GM11168 (cell line): ENCODE results near the gene SLC25A41.
"Not testable (repeated sequence)": the region's sequence is repeated elsewhere in the genome, so short reads cannot be mapped to it uniquely, and the experiment has no call there.

Experiments used
- in situ Hi-C: fragments of 300-500 bp; cut with MboI; formaldehyde crosslinking; loops from one replicate; pipeline ENCODE4 v1.12.0; 2022; ENCODE audit warnings: low sequenced_read_pairs; ENCODE audit not compliant: unreplicated experiment

SLC25A41 gene

DNA sequence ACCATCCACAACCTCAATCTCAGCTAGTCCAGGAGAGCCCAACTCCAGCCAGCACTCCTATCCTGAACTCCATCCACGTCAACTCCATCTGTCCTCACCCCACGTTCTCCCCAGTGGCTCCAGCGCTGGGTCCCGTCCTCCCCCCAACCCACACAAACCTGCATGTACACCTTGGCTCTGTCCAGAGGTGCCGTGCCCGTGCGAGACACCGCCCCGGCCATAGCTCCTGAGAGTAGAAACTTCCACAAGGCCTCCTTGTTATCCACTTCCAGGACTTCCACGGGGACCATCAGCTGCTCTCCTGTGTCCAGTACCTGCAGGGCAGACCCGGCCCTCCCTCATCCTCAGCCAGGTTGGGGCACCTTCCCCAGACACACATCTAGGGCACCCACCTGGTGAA lies 1.7 kb downstream of the SLC25A41 start:
- in situ Hi-C loops: no loop called here

DNA sequence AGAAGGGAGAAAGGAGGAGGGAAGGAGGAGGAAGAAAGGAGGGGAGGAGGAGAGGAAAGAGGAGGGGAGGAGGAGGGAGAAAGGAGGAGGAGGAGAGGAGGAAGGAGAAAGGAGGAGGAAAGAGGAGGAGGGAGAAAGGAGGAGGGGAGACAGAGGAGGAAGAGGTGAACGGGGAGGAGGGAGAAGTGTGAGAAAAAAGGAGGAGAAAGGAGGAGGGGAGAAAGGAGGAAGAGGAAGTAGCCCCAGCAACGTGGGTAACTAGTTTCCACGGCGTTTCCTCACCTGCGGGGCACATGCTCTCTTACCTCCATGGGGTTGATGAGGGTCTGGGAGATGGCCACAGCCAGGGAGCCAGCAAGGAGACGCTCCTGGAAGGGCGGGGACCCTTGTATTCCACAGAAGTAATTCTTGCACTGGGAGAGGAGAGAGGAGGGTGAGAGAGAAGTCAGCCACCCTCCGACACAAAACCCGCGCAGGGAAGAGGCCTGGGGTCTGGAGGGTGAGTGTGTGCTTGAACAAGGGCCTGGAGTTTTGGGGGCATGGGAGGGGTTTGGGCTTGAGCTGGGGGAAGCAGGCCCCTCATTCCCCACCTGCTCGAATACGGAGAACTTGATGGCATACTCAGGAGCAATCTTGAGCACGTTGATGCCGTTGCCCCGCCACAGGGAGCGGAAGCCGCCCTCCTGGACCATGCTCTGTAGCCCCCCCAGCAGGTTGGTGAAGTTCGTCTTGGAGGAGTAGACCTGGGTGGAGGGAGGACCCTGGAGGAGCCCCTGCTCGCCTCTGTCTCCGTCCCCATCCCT lies 3.9 kb downstream of the SLC25A41 start:
- in situ Hi-C loops: no loop called here

DNA sequence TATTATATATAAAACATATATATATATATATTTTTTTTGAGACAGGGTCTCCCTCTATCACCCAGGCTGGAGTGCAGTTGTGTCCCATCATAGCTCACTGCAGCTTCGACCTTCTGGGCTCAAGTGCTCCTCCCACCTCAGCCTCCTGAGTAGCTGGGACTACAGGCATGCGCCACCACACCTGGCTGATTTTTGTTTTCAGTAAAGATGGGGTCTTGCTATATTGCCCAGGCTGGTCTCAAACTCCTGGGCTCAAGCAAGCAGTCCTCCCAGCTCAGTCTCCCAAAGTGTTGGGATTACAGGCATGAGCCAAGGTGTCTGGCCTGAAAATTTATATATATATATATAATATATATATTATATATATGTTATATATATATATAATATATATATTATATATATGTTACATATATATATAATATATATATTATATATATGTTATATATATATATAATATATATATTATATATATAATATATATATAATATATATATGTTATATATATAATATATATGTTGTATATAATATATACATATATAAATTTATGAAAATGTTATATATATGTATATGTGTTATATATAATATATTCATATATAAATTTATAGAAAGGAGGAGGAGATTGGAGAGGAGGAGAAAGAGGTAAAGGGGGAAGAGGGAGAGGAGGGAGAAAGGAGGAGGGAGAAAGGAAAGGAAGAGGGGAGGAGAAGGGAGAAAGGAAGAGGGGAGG lies 4.7 kb downstream of the SLC25A41 start:
- in situ Hi-C loops: not testable (repeated sequence)

DNA sequence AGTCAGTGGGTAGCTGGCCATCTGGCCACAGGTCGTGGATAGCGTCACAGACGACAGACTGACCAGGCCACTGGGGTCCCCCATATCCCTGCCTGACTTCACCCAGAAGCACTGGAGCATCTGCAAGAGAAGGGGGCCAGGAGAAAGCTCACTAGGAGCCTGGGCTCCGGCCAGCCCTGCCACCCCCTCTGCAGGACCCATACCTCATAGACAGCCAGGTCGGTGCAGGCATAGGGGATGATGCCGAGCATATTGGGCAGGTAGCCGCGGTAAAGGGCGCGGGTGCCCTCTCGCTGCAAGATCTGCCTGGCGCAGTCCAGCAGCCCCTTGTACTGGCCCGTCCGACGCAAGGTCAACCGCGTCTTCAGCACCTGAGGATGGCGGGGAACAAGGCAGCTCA lies 6.4 kb downstream of the SLC25A41 start:
- in situ Hi-C loops: no loop called here

DNA sequence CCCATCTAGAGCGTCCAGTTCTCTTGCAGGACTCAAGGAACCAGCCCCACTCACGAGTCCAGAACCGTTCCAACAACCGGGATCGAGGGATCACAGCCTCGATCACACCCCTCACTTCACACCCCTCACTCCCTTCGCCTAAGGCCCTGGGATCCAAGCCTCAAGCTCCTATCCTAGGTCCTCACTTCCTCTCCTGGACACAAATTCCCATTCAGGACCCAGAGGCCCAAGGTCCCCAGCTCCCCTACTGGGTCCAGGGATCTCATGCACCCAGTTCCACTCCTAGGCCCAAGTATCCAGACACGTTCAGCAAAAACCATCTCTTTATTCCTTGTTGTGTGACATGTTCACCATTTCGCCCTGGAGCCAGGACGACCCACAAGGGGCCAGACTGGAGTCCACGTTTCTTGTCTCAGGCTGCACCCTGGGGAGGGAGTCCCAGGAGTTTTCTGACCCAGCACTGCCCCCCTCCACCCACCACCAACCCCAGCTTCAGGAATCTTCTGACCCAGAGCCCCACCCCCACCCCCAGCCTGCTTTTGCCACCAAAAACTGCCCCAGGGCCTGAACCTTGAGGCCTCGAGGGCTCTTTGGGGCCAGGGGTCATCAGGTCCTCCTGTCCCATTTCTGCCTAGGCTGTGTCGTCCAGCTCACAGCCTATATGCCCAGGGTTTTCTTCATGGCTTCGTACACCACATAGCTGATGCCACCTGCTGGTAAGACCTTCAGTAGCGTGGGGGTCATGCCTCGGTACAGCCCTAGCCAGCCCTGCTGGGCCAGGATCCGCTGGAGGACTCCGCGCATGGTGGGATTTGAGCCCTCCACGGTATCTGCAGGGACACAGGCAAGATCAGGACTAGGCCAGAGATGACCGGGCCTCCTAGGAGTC lies 7.6 kb downstream of the SLC25A41 start:
- in situ Hi-C loops: no loop called here

DNA sequence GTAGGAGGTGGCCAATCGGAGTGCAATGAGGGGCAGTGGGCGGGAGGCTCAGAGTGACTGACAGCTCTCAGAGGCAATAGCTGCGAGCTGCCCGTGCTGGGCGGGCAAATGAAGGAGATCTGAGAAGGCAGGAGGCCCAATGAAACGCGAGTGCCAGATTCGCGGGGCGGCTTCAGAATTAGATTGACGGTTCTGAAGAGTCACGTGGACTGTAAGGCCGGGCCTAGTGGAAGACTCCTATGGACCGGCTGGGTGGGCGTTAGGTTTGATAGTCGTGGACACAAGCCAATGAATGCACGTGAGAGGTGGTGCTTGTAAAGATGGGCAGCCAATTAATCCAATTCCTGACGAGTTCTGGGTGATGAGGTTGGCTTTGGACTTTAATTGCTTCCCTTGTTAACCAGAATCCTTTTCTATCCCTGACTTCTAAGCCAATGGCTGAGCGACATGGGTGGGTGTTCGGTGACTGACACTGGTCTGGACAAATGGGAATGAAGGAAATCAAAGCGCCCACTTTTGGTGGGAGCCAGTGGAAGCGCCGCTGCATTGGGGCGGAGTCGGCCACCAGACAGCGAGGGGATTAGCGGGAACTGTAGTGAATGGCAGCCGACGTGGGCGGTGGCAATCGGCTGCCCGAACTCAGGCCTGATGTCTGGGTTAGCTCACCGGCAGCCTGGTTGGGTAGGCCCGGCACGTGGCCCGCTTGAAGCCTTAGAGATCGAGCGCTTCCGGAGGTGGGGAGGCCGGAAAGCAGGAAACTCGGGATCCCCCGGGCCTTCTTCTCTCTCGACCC lies 8.4 kb downstream of the SLC25A41 start:
- in situ Hi-C loops: no loop called here

DNA sequence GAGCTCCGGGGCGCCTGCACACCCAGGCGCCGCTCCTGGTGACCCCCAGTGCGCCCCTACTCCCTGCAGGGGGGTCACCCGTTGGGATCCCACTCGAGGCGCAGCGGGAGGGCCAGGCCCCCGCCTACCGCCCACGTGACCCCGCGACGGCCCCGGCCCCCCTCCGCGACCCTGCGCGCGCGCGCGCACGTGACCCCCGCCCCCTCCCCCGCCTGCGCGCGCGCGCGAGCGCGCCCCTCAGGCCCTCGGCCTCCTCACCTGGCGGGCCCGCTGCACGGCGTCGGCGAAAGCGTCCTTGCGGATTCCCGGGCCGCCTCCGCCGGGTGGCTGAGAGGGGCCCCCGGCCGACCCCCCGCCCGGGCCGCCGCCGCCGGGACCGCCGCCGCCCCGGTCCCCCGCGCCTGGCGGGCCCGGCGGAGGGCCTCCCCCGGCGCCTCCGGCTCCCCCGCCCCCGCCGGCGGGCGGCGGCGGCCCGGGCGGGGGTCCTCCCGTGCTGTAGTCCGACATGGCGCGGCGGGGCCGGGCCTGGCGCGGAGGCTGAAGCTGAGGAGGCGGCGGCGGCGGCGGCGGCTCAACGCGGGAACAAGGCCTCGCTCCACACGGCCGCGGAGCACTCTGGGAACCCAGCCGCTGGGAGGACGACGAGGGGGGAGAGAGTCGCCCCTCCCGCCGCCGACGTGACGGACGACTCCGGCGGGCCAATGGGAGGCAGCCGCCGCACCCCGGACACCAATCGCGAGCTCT lies 9.2 kb downstream of the SLC25A41 start, which contains the start of gene KHSRP:
TSS of gene KHSRP (minus strand) at position 617 of the 744 bp plus-strand sequence. CDS start at position 507, 110 bp downstream.
- in situ Hi-C loops: no loop called here

DNA sequence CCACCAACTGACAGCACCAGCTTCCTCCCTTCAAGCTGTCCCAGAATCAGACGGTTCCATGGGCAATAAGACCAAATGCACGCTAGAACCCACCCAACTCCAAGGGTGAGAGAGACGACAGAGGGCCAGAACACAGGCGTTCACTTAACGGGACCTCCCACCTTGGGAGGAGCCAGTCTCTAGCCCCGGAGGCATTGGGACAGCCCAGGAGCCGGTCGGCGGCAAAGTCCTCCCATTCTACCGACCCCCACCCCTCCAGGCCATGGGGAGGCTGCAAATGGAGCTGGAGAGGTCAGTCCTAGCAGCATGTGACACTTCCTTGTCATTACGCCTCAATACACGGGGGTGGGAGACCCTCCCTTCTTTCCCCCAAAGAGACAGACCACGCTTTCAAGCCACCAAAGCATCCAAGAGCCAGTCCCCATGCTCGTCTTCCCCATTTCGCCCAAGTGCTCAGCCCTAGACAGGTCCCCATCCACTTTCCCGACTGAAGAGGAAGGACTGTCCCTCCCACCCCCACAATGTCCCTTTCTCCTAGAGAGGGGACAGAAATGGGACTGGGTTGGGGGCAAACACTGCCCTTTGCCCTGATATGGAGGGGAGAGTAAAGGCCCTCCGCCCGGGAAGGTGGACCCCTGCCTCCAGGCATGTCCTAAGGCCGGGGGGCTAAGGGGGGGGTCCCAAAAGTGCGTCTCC lies 9.9 kb downstream of the SLC25A41 start:
- in situ Hi-C loops: no loop called here

DNA sequence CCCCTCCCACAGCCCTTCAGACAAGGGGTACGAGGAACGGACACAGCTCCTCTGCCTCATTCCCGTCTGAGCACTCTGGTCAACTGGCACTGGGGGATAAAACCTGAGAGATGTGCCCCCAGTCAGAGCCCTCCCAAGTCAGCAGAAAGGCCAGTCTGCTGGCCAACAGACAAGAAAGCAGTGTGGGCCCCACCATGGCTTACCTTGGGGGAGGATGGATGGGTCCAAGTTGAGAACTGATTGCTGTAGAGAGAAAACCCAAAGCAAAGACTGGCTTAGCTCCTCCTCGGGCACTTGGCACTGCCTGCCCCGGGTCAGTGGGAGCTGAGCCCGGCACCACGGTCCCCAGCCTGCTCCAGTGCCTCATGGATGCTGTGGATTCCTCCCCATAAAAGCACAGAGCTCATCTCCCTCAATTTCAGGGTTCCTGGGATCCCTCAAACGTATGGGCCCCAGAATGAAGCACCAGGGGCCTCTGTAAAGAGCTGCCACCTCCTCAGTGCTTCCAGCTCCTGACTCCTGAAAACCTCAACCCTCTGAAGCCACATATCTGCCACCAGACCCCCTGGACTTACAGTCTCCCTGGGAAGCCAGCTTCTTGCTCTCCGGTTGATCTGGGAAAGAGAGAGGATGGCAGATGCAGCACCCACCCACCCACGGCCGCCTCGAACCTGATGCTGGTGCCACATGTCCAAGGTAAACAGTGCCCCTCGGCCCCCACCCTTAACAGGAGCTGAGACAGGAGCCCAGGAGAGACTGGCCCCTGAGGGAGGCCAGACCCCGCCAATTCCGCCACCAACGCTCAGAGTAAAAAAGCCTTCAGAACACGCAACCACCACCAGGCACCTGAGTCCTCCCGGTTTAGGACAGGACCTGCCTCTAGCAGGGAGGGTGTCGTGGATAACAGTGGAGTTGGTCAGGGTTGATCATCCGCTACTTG lies 12.2 kb downstream of the SLC25A41 start:
- in situ Hi-C loops: no loop called here

DNA sequence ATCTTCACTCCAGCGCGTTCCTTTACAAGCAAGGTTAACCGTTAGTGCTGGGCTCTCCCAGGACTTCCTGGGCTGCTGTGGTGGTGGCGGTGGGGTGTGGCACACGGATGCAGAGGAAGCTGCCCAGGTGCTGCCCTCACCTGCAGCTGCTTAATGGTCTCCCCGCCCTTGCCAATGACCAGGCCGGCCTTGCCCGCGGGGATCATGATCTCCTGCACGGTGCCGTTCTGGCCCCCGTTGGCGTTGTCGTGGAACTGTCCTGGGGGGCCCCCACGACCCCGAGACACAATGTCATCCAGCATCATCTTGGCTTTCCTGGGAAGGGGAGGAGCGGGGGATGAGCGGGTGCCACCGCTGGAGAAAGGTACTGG lies 15.0 kb downstream of the SLC25A41 start:
- in situ Hi-C loops: no loop called here

DNA sequence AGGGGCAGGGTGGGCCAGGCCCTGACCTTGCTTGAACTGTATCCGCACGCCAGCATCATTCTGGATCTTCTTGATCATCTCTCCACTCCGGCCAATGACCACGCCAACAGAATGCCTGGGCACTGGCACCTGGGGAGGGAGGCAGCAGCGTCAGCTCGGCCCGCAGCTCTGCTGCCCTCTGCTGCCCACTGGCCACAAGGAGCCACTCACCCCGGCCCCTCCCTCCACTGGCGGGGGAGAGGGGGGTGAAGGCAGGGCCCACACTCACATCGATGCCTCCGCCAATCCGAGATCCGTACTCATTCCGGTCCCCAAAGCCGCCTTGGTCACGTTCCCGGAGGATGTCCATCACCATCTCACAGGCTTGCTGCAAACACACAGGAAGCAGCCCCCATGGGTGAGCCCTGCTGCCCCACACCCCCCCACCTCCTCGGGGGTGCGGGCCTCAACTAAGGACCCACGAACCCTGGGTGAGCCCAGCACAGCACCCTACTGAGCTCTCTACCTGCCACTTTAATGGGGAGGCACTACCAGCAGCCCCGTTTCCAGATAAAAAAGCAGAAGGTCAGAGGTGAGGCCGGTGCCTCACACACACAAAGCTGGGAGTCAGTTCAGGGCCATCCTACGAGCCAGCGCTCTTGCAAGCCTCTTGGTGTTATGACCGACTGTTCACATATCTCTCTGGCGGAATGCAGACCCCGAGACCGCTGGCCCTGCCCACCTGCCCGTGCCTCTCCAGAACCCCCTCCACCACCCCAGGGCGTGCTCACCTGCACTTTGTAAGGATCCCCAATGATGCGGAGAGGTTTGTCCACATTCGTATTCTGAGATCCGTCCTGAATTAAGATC lies 15.6 kb downstream of the SLC25A41 start:
- in situ Hi-C loops: no loop called here

DNA sequence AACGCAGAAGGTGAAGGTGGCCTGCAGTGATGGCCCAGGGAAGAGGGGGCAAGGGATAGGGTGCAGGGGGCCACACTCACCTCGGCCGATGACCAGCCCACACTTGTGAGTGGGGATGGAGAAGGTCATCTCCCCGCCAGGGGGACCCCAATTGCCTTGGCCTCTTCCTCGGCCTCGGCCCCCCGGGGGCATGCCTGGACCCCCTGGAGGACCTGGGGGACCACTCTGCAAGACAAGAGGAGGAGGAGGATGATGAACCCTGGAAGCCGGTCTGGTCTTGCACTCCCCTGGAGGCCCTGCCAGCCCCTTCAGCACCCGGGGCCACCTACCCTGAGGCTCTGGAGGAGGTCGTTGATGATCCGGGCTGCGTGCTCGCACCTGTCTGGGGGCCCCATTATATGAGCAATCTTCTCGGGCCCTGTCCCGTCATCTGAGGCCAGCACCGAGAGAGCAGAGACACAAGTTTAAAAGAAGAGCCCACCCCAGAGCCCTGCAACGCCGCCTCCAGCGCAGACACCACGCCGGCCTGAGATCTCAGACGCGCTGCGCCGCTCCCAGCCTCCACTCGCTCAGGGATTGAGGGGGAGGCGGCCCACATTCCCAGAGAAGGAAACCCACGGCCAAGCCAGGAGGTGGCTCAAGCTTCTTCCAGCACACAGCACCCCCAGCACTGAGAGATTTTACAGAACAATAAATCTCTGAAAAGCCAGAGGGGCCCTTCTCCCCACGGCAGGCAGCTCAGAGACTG lies 16.7 kb downstream of the SLC25A41 start:
- in situ Hi-C loops: no loop called here

DNA sequence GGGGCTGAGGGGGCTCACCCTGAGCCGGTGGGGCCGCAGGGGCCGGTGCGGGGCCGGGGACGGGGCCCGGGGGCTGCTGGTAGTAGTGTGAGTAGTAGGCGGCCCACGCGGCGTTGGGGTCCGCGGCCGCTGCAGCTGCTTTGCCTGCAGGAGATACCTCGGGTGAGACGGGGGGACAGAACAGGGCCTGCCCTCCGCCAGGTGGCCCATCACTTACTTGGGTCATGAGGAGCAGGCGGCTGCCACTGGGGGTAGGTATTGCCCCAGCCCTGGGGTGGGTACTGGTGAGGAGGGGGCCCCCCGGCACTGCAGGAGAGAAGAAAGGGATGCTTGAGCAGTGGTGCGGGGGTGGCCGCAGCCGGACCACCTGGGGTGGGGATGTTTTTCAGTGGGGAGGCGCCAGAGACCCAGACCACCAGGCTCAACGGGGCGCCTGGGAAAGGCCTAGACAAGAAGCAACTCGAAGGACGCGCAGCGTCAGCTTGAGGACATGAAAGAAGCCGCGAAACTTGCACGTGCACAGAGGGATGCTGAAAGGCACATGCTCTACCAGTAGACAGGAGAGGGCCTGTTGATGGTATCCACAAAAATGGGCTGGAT lies 17.9 kb downstream of the SLC25A41 start:
- in situ Hi-C loops: no loop called here

DNA sequence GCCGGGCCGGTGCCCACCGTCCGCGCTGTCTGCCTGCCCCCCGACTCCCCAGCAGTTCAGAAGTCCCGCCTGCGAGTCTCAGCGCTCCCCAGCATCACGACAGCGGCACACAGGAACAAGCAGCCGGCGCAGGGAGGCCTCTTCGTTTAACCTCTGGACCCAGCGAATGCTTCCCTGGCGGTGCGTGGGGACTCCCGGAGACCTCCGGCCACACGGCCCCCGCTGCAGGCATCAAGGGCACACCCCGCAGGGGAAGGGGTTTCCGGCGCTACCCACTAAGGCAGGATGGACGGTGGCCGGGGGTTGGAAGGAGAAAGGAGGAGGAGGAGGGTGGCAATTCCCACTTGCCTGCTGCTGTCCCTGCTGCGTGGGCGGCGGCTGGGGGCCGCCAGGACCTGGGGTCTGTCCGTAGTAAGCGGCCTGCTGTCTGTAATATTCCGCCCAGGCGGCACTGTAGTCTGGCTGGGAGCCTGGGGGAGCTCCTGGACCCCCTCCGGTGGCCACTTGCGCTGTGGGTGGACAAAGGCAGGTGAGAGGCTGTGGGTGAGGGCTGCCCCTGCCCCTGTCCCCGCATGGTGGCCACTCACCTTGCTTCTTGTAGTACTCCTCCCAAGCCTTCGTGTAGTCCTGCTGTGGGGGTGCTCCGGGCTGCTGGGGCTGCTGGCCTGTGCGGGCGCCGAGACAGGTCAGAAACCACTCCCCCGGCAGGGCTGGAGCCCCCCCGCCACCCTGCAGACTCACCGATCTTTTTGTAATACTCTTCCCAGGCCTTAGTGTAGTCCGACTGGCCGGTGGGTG lies 18.6 kb downstream of the SLC25A41 start:
- in situ Hi-C loops: no loop called here
